Measurements from ENCODE around the gene FHIP1B. TPM values are rescaled to one million over a fixed set of nuclear protein-coding genes. Genes with fewer than 3 reads are reported as not detected.

The FHIP1B gene
- 8.3 and 9.6 TPM in 2 replicates for total RNA-seq

DNA sequence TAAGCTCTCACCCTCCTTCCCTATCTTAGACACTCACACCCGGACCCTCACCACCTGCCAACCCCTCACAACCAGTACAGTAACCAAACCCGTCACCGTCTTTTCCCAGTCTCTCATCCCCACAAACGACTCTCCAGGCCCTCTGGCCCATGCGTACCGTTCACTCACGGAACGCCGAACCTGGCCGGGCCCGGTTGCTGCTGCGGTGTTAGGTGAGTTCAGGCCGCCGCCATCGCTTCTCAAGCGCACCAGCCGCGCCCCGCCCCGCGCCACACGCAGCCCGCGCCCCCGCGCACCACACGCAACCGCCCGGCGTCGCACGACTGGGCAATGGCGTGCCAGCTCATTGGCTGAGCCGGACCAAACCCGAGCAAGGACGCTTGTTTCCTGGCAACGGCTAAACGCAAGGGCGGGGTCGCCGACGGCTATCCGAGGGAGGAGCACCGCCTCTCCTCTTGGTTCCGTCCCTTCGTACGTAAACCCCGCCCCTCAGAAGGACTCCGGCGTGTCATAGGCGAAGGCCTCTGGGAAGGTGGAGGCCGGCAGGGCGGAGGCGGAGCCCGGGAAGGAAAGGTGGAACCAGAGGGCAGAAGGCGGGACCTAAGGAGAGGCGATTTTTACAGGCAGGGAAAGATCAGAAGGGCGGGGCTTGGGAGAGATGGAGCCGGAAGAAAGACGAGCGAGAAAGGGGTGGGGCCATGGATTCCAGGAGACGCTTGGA is at the start of gene FHIP1B:
TSS of gene FHIP1B (minus strand) at position 250 of the 721 bp plus-strand sequence. CDS start 10,120 bp downstream, outside the sequence.

DNA sequence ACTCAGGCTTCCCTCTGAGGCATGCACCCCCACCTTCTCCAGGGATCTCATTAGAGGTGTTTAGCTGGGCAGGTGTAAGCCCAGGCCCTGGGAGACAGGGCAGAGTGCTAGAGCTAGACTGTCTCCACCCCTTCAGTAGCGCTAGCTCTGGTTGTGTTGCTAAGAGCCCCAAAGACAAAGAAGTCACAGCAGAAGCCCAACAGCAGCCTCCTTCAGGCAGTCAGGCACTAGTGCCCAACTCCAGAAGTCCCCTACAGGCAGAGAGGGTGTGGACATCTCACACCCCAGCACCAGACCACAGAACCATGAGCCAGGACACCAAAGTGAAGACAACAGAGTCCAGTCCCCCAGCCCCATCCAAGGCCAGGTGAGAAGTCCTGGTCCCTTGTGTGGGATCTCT is 4.5 kb upstream of the FHIP1B start, which contains the start of gene CNGA4:
TSS of gene CNGA4 (plus strand) at position 188 of the 400 bp plus-strand sequence. CDS start at position 306, 118 bp downstream.

DNA sequence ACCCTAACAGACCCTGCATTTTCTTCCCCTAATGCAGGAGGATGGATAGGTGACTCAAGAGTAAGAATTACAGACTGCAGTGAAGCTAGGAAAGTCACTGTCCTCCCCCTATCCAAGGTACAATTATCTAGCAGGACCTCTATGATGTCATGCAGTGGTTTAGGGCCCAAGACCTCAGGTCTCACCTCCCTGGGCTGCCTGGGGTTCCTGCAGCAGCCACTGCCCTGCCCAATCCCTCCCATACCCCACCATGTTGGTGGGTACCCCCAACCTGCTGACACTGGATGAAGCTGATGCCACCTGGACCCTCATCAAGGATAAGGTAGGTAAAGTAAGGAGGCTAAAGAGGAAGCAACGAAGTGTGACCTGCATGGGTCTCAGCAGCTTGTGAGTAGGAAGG is 29.1 kb downstream of the FHIP1B start, which contains the start of gene C11orf42:
TSS of gene C11orf42 (plus strand) at position 192 of the 400 bp plus-strand sequence. CDS start at position 251, 59 bp downstream.

DNA sequence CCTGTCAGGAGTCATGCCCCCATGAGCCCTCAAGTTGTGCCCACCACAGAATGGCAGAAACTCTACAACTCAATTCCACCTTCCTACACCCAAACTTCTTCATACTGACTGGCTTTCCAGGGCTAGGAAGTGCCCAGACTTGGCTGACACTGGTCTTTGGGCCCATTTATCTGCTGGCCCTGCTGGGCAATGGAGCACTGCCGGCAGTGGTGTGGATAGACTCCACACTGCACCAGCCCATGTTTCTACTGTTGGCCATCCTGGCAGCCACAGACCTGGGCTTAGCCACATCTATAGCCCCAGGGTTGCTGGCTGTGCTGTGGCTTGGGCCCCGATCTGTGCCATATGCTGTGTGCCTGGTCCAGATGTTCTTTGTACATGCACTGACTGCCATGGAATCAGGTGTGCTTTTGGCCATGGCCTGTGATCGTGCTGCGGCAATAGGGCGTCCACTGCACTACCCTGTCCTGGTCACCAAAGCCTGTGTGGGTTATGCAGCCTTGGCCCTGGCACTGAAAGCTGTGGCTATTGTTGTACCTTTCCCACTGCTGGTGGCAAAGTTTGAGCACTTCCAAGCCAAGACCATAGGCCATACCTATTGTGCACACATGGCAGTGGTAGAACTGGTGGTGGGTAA is 35.1 kb downstream of the FHIP1B start, which contains the start of gene OR52W1:
TSS of gene OR52W1 (plus strand) at position 51 of the 637 bp plus-strand sequence. CDS start at position 51, 0 bp downstream.

DNA sequence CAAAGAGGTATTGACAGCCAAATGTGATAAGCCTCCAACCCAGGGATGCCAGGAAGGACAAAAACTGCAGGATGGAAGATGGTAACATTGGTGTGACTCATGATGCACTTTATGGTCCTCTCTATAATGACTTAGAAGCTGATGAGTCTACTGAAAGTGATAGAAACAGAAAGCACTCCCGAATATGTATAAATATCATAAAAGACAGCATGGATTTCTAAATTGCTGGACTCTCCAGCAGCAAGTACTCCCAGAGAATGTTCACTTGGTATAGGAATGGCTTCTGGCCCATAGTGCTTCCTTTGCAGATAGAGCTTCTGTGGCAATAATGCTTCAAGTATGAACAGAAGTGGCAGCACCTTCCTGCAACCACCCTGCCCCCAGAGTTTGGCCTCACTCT is 64.2 kb downstream of the FHIP1B start, which contains the start of gene OR52B2:
TSS of gene OR52B2 (minus strand) at position 101 of the 400 bp plus-strand sequence. CDS start at position 101, 0 bp downstream.

Other genes with a start within 250 kb of the FHIP1B start
- gene OR52L1, start 247.7 kb downstream of the FHIP1B start, total RNA-seq = not detected in 2 replicates
- gene OR56A4, start 227.7 kb downstream of the FHIP1B start, total RNA-seq = not detected in 2 replicates
- gene OR56A1, start 203.9 kb downstream of the FHIP1B start, total RNA-seq = not detected in 2 replicates
- gene OR56B4, start 127.0 kb downstream of the FHIP1B start, total RNA-seq = not detected in 2 replicates
- not detected in 2 replicates for gene OR52B2, start 64.3 kb downstream of the FHIP1B start, total RNA-seq
- not detected in 2 replicates for gene OR52W1, start 35.4 kb downstream of the FHIP1B start, total RNA-seq
- not detected in 2 replicates for gene C11orf42, start 29.1 kb downstream of the FHIP1B start, total RNA-seq
- under 0.01 TPM in 1 of 2 replicates, not detected in the other for gene CNGA4, start 4.5 kb upstream of the FHIP1B start, total RNA-seq
- not detected in 2 replicates for gene CCKBR, start 25.2 kb upstream of the FHIP1B start, total RNA-seq
- 78.0 and 95.1 TPM in 2 replicates for gene CAVIN3, start 85.9 kb upstream of the FHIP1B start, total RNA-seq
- gene SMPD1, start 155.8 kb upstream of the FHIP1B start, total RNA-seq = 13.5 and 14.1 TPM in 2 replicates
- 24.9 and 34.5 TPM in 2 replicates for gene APBB1, start 184.5 kb upstream of the FHIP1B start, total RNA-seq
- 0.34 TPM in 1 of 2 replicates, not detected in the other for gene HPX, start 206.4 kb upstream of the FHIP1B start, total RNA-seq
- 14.7 and 17.4 TPM in 2 replicates for gene TRIM3, start 239.3 kb upstream of the FHIP1B start, total RNA-seq
- 33.2 and 37.0 TPM in 2 replicates for gene ARFIP2, start 246.7 kb upstream of the FHIP1B start, total RNA-seq
- gene TIMM10B, start 246.9 kb upstream of the FHIP1B start, total RNA-seq = 19.9 and 29.0 TPM in 2 replicates